ENCODE data around the gene LCP2.
A peak's percentile ranks its signal among the peaks of the same experiment; 100 is the strongest.
"Not testable (repeated sequence)": the region's sequence is repeated elsewhere in the genome, so short reads cannot be mapped to it uniquely, and the experiment has no call there.

Gene LCP2

DNA sequence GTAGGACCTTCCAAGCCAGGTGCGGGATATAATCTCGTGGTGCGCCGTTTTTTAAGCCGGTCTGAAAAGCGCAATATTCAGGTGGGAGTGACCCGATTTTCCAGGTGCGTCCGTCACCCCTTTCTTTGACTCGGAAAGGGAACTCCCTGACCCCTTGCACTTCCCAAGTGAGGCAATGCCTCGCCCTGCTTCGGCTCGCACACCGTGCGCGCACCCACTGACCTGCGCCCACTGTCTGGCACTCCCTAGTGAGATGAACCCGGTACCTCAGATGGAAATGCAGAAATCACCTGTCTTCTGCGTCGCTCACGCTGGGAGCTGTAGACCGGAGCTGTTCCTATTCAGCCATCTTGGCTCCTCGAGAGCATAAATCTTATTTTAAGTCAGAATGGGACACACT is 52.1 kb downstream of the LCP2 start:
- not testable (repeated sequence) for DNase-seq

DNA sequence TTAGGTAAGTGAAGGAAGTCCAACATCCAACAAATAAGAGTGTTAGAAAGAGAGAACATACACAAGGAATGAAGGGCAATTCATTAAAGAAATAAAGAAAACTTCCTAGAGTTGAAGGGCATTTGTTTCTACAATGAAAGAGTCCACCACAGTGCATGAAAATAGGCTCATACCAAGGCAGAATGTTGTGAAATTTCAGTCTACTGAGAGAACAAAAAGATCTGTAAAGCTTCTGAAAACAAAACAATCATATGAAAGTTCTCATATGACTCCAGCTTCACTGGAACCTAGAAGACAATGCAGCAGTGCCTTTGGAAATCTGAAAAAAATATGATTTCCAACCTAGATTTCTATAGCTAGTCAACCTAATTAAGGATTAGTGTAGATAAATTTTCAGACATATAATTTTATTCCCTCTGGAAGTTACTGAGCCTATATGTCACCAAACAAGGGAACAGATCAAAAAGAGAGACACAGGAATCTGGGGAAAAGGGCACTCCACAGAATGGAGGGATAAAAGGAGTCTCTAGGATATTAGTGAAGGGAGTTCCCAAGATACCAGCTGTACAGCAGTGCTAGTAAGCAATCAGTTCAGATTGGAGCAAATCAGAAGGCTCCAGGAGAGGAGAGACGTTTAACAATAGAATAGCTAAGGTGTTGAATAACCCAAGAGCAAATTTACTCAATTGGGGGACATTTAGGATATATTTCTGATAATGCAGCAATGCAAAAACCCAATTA is 59.0 kb downstream of the LCP2 start:
- DNase-seq, result no peak

DNA sequence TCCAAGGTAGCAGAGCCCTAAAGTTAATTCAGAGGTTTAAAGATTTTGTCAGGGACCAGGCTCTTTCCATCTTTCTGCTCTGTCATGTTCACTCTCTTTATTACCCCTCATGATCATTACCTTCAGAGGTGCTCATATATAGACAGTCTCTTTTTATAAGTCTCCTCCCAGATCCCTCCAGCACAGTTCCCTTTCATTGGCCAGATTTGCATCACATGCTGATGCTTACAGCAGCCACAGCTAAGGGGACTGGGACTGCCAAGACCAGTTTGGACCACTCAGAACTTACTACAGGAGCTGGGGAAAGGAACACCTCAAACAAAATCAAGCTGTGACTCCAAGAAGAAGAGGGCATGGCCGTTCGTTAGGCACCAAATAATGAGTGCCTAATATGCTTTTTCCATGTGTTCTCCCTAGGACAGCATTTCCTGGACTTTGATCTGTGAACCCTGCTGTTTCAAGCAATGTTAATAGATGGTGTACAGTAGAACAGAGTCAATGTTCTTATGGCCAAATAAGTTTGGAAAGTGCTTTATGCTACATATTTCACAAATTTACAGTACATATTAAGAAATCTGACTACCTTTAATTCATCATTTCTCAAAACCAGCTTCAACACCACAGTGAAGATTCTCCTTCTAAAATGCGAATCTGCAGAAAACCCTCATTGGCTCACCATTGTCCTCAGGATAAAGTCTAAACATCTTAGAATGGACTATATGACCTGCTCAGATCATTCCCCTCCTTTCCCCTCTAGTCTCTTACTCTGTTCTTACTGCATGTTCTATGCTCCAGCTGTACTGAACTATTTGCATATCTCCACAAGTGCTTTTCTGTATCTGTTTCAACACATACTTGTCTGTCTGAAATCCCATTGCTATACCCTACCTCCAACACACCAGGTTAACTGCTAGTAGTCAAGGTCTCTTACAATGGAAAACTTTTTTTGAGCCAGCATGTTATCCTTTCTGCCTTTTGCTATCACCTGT is 61.4 kb downstream of the LCP2 start:
- no peak for DNase-seq

GRCh38 chr5:170233358-170233892 is 64.2 kb downstream of the LCP2 start:
- no peak for DNase-seq

DNA sequence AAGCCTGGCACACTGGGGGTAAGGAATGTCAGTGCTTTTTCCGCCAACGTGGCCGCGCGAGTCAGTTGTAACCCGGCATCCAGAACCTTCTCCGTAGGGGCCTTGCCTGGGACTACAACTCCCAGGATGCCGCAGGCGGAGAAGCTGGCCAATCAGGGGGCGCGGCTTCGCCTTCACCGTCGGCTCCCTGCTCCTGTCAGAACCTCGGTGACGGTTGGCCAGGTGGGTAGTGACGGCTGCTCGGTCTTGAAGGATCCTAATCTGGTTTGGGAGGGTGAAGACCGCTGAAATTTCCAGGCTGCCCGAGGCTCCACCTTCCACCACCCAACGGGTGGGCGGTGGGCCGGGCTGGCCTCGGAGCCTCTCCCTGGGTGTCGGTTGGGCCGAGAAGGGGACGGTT is 64.8 kb downstream of the LCP2 start, which contains the start of gene C5orf58:
C5orf58 (plus strand) TSS at position 200 of the 400 bp plus-strand sequence. CDS start 1,992 bp downstream, outside the sequence.
- DNase-seq, result no peak

DNA sequence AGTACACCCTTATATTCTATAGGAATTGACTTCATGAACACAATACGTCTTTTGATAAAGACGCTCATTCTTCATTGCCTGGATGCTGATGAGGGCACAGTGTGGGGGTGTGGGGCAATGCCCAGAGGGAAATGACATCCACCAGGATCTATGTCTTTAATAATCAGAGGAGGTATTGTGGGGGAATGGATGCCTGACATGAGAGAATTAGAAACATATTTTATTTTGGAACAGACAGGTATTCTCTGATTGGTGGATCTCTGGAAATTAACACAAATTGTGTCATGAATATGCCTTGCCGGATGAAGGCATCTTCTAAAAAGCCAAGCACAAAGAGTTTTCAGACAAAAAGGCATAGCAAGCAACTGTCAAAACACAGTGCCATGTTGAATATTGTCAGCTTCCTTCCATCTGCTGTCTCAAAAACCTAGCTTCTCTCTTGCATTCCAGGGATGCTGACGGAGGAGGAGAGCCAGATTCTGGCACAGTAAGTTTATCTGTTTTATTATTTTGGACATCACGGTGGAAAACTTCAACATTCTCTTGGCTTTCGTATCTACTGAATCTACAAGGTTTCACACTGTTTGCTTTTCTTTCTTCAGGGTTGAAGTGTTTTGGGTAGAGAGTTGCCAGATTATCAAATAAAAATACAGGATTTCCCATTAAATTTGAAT is 68.7 kb downstream of the LCP2 start:
- no peak for DNase-seq

DNA sequence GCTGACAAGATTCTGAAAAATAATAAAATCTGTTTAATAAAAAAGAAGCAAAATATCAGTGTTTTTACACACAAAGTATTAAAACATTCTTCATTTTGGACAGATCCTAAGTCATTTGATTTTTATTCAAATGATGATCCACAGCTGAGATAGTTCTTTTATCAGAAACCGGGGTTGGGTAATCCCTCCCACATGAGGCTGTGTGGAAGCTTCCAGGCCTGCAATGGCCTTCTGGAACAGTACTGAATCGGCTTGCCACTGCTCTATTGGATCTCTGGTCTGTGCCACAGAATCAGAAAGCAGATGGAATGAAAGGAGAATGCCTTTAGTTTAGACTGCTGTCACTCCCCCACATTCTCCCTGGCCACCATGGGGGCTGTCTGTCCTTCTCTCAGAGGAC is 70.9 kb downstream of the LCP2 start:
- no peak for DNase-seq

GRCh38 chr5:170226129-170226615 is 71.4 kb downstream of the LCP2 start:
- DNase-seq, result no peak

- DNase-seq, result peak; percentile 83
Measured at GRCh38 chr5:170225326-170226128, 72.0 kb downstream of the LCP2 start.

DNA sequence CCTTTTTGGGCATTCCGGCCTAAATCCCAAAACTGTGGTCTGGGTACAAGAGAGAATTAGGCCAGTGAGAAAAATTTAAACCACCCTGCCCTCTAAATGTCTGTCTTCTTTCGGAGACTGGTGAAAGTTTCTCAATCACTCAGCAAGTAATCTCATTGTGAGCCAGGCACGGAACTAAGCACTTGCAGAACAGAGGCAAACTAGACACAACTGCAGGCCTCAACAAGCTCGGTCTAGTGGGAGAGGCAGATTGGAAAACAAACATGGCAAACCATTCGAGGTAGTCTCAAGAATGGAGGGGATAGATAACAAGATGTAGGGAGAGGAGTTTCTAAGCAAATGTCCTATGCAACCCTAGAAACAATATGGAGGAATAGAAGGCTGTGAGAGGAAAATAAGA is 73.7 kb downstream of the LCP2 start:
- no peak for DNase-seq

DNA sequence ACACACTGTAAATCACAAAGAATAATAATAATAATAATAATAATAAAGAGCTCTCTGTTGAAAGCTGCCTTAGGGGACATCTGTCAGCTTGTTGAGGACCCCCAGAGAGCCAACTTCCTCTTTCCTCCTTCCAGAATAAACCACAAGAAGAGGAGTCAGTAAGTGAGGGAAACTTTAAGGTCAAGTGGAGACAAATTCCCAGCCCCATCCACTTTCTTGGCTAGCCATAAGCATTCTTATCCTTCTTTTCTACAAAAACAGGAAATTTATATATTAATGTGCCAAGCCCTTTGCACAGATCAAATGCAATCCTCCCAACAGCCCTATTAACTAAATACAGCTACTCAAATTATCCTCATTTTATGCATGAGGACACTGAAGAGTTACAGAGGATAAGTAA is 74.2 kb downstream of the LCP2 start:
- DNase-seq, result no peak

DNA sequence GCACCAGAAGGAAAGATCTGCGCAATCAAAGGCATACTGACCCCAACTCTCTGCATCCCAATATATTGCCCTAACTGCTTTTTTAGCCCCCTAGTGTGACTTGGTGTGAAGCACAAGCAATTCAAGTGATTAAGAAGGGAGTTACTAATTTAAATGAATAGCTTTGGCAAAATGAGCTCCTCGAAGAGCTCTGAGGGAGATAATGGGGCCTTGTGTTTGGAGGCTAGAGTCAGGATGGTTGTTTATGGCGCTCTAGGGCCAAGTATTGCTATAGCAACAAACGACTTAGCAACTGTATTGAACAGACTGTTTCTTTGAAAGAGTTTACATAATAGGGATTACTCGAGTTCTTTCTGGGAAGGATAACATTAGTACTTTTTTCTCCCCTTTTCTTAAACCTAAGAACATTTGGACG is 76.2 kb downstream of the LCP2 start:
- DNase-seq, result no peak

- no peak for DNase-seq
Measured at GRCh38 chr5:170220191-170220590, 77.4 kb downstream of the LCP2 start.

- DNase-seq, result no peak
Measured at GRCh38 chr5:170219615-170220014, 78.0 kb downstream of the LCP2 start.

GRCh38 chr5:170218726-170219125 is 78.9 kb downstream of the LCP2 start:
- DNase-seq, result no peak

GRCh38 chr5:170217831-170218230 is 79.7 kb downstream of the LCP2 start:
- DNase-seq, result no peak

DNA sequence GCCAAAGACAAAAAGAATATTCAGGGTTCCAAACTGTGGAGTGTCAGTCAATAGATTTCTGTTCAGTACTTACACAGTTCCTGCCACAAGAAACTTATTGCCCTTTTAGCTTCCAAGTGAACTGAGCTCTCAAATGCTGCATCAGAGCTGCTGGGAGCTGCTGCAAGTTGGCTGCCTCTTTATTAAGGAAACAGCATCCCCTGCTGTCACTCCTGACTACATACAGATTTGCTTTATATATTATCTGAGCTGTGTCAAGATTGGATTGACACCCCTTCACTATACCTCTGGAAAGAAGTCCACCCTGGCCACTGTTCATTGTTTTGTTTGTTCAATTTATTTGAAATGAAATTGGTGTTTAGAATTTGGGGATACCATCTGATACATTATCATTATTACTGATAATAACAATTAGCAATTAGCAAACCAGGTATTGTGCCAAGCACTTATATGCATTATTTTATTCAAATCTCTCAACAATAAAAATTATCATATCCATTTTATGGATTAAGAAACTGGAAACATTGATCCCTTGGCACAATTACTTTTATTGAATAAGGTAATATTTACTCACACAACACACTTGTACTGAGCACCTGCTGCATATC is 81.2 kb downstream of the LCP2 start:
- DNase-seq, result no peak

- no peak for DNase-seq
Measured at GRCh38 chr5:170211575-170212334, 85.8 kb downstream of the LCP2 start.

GRCh38 chr5:170206958-170207357 is 90.6 kb downstream of the LCP2 start:
- DNase-seq, result no peak

DNA sequence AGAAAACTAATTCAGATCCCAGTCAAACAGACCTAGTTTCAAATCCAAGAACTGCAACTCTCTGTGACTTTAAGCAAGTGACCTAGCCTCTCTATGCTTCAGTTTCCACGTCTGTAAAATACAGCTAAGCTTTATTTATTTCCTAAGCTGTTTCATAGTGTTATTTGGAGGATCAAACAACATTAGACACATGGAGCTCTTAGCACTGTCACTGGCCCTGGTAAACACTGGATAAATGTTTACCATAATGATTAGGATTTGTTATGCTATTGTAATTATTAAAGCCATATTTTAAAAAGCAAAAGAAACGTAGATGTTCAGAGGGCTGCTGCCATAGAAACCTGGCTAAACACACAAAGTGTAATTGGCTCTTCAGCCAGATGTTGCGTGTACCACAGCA is 91.4 kb downstream of the LCP2 start:
- no peak for DNase-seq

GRCh38 chr5:170204202-170204601 is 93.4 kb downstream of the LCP2 start:
- DNase-seq, result no peak

Measured in stimulated activated CD4-positive, alpha-beta T cell treated with anti-CD3 and anti-CD28 coated beads, Interleukin-4, amount 100 ng/mL, for 24 hours (primary cell).